D721Med (cell line): Measurements from ENCODE around the gene MGMT.

Experiments used
- DNase-seq: peaks from one replicate; pipeline ENCODE4 v3.0.0; 2011; ENCODE audit warnings: low spot score; ENCODE audit not compliant: insufficient read length
- FAIRE-seq: peaks from 2 replicates; lab custom pipeline; 2011; peaks lifted over from hg19 to GRCh38; lab: Jason Lieb, UNC
- TF ChIP-seq, protein P1 (sequence below): IDR thresholded peaks from 2 replicates; pipeline ENCODE4 v1.5.1; 2012; ENCODE audit warnings: mild to moderate bottlenecking, control low read depth; ENCODE audit not compliant: insufficient read depth; ENCODE audit errors: missing control alignments

The MGMT gene

DNA sequence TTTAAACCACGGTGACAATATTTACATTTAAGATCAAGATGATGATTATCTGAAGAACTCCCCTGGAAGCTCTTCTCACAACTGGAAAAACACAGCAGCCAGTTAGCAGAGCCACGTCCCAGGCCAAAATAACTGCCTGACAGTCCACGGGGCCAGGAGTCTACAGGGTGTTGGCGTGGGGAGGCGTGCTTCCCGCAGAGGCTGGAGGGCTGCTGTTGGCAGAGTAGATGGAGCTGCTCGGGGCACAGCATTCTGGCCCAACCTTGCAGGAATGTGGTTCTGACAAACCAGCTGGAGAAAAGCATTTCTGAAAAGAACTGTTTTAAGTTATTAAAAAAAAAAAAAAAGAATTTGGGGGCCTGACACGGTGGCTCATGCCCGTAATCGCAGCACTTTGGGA is 319.2 kb downstream of the MGMT start:
- FAIRE-seq (no peak), DNase-seq (no peak)
- TF ChIP-seq, protein P1, sequence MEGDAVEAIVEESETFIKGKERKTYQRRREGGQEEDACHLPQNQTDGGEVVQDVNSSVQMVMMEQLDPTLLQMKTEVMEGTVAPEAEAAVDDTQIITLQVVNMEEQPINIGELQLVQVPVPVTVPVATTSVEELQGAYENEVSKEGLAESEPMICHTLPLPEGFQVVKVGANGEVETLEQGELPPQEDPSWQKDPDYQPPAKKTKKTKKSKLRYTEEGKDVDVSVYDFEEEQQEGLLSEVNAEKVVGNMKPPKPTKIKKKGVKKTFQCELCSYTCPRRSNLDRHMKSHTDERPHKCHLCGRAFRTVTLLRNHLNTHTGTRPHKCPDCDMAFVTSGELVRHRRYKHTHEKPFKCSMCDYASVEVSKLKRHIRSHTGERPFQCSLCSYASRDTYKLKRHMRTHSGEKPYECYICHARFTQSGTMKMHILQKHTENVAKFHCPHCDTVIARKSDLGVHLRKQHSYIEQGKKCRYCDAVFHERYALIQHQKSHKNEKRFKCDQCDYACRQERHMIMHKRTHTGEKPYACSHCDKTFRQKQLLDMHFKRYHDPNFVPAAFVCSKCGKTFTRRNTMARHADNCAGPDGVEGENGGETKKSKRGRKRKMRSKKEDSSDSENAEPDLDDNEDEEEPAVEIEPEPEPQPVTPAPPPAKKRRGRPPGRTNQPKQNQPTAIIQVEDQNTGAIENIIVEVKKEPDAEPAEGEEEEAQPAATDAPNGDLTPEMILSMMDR: no peak

DNA sequence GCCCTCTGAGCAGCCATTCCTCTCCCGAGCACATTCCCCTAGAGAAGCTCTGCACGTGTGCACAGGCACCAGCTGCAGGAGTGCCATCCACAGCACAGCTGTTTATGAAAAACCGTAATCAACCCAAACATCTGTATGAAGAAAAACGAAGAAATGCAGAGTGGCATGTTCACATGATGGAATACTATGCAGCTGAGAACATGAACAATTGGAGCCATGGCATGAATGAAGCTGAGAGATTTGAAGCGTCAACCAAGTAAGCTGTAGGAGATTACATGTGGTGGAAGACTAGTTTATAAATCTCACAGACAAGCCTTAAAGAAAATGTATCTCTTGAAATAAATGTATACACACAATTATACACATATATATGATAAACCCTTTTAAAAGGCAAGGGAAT is 320.5 kb downstream of the MGMT start:
- no peak for FAIRE-seq
- TF ChIP-seq, protein P1: no peak
- DNase-seq: no peak

DNA sequence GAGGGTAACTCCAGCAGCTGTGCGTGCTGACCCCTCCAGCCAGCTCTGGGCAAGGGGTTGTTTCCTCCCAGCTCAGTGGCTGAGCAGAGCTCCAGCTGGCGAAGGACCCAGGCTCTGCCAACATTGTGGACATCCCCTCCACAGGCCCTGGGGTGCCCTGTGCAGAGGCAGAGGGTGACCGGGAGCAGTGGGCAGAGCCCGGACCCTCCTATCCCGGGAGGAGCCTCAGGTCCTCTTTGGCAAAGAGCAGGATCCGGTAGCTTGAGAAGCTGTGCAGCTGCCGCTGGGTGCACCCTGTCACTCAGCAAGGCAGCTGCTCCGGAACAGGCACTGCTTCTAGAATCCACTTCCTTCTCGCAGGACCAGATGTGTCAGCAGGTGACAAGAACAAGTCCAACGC is 321.2 kb downstream of the MGMT start:
- TF ChIP-seq, protein P1: no peak
- no peak for DNase-seq
- FAIRE-seq: no peak

DNA sequence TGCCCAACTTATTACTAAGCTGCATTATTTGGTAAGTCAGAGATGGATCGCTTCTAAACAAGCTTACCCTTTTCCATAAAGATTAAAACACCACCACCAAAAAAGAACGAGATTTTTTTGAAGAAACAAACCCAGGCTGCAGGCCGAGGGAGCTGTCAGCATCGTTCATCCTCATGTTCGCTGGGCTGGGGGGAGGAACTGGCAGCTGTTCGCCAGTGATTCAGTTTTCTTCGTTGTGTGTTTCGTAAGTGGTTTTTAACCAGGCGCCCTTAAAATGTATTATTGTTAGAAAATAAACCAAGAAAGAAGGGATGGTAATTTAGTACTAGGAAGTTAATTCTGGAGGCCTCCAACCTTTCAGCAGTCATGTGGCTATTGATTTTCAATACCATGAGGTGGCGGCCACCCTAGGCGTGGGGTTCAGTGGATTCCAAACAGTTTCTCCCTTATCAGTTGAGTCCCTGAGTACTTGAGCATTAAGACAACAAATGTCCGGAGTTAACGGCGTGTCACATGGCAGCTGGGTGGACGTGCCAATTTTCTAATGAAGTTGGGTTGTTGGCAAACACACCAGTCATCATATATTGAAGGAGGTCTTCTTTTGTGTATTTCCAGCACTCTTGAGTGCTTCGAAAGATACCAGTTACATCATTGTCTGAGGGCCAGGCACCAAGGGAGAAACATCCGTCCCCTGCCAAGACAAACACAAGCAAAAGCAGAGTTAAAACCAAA is 323.8 kb downstream of the MGMT start:
- FAIRE-seq (no peak), DNase-seq (no peak)
- TF ChIP-seq, protein P1: no peak

DNA sequence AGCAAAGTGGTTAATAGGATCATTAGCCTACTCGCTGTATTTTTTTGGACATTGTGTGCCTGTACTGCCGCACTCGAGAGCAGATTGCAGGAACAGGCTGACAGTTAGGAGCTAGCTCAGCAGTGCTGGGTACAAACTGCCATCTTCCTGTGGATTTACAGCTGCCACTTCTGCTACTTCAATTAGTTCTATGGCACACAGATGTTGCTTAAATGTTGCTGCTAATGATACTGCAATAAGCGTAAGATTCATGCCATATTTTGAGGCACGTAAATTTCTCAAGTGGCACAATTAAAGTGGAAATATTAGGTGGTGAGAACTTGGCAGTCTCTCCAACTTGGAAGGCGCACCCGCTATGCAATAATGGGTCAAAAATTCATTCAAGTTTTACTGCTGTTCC is 325.1 kb downstream of the MGMT start:
- FAIRE-seq: no peak
- TF ChIP-seq, protein P1: no peak
- DNase-seq: no peak

DNA sequence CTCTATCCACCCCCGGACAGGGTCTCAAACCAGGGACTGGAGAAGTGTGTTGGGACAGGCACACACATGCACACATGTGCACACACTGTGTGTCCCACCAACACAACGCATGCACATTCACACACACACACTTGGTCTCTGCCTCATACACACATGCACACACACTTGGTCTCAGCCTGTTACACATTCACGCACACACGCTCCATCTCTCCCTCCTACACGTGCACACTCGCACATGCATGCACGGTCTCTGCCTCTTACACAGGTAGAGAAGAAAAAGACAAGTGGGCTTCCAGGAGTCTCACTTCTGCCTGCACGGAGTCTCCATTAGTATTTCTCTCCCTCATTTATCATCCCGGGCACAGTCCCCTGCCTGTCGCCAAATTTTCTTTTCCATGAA is 325.8 kb downstream of the MGMT start:
- DNase-seq (no peak), FAIRE-seq (no peak)
- TF ChIP-seq, protein P1: no peak

DNA sequence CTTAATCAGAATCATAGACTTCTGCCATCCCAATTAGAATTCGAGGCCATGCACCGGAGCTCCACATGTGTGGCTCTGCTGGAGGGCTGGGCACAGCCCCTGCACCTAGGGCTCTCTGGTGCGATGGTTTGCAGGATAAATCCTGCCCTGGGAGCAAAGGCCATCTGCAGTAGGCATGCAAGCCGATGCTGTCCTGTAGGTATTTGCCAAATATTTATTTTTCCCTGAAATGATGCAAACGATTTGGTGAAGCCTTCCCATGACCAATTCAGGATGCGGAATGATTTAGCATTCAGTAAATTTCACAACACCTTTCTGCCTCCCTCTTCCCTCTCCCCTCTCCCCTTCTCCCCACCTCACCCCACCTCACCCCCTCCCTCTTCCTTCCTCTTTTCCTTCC is 326.4 kb downstream of the MGMT start:
- TF ChIP-seq, protein P1: no peak
- DNase-seq (no peak), FAIRE-seq (no peak)
